Adrenal gland (tissue), 5 donors: Measurements from ENCODE around the gene NR6A1.

Experiments used
- POLR2A ChIP-seq, 2 donors: fragments of 450-650 bp; IDR thresholded peaks; one replicate each; pipeline ENCODE4 v1.6.1; 2017; ENCODE audit warnings: antibody characterized with exemption in 2 of 2, mild to moderate bottlenecking in 2 of 2, moderate library complexity in 1 of 2
- TF ChIP-seq, protein P1 (sequence below), 6 experiments: fragments of 450-650 bp in 4 of 6; fragments of 200-600 bp in 2 of 6; sonication (generic) in 1 of 6; IDR thresholded peaks; 1 replicate in 5 of 6; 2 replicates in 1 of 6; pipeline versions ENCODE4 v1.5.1 to v1.8.0; 2016 to 2021; ENCODE audit warnings: antibody characterized with exemption in 6 of 6, mild to moderate bottlenecking in 2 of 6, moderate library complexity in 1 of 6
- donor health status: DM: no; HTN: no; CAD: no.

DNA sequence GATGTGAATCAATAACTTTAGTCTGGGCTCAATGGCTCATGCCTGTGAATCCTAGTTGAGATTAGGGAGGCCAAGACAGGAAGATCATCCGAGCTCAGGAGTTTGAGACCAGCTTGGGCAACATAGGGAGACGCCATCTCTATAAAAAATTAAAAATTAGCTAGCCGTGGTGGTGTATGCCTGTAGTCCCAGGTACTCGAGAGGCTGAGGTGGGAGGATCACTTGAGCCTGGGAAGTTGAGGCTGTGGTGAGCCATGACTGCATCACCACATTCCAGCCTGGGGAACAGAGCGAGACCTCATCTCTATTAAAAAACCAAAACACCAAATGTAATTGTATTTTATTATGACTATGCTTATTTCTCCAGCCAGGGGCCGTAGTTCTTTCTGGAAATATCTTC lies 194.4 kb downstream of the NR6A1 start:
- TF ChIP-seq, protein P1, sequence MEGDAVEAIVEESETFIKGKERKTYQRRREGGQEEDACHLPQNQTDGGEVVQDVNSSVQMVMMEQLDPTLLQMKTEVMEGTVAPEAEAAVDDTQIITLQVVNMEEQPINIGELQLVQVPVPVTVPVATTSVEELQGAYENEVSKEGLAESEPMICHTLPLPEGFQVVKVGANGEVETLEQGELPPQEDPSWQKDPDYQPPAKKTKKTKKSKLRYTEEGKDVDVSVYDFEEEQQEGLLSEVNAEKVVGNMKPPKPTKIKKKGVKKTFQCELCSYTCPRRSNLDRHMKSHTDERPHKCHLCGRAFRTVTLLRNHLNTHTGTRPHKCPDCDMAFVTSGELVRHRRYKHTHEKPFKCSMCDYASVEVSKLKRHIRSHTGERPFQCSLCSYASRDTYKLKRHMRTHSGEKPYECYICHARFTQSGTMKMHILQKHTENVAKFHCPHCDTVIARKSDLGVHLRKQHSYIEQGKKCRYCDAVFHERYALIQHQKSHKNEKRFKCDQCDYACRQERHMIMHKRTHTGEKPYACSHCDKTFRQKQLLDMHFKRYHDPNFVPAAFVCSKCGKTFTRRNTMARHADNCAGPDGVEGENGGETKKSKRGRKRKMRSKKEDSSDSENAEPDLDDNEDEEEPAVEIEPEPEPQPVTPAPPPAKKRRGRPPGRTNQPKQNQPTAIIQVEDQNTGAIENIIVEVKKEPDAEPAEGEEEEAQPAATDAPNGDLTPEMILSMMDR (IDR thresholded peaks at IDR 0.05) = no peak
- no peak for TF ChIP-seq POLR2A (IDR thresholded peaks at IDR 0.05)
